ENCODE measurements around the gene DNMT3A.

DNMT3A gene

DNA sequence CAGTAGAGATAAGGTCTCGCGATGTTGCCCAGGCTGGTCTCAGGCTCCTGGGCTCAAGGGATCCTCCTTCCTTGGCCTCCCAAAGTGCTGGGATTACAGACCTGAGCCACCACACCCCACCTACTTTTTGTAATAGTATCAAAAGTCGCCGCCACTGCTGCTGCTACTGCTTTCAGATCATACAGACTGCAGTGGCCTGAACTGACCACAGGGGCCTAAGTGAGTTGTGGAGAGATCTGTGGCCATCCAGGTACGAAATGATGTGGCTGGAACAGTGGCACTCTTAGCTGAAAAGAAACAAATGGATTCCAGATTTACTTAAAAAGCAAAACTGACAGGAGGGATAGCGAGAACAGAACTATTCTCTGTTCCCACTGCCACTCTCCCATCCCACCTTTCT lies 140.5 kb downstream of the DNMT3A start:
- CTCF ChIA-PET = interaction anchor here (0.7 kb wide), 1 partner anchor 228 kb away, joined by 3 read pairs; no protein-coding TSS in a partner anchor
- TF ChIP-seq ELF4 (IDR thresholded peaks at IDR 0.05) (no peak), ZNF384 (IDR thresholded peaks at IDR 0.05) (no peak), ARNT (IDR thresholded peaks at IDR 0.05) (no peak), SP1 (IDR thresholded peaks at IDR 0.05) (no peak)
- peak; percentile 42 for DNase-seq (ENCODE audit: extremely low spot score)
- POLR2A ChIA-PET = no interaction called here

DNA sequence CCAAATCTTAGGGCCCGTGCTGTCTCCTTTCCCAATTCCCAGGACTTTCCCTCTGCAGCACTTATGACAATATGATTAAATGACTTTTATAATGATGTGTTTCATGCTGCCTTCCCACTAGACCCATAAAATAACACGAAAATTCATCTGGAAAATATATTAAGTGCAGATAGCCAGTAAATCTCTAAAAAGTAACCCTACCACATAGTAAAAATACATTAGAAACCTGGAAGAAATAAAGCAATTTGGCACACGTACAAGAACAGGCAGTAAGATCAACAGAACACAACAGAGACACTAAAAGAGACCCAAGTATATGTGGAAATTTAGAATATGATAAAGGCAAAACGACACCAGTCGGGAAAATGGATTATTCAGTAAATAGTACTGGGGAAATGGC lies 143.1 kb downstream of the DNMT3A start:
- TF ChIP-seq BHLHE40 (IDR thresholded peaks at IDR 0.05; ENCODE audit: borderline replicate concordance) (no peak), ARNT (IDR thresholded peaks at IDR 0.05) (no peak), SUZ12 (IDR thresholded peaks at IDR 0.05) (no peak), ZNF384 (IDR thresholded peaks at IDR 0.05) (no peak)
- ChIA-PET POLR2A (no interaction called here), CTCF (no interaction called here)
- DNase-seq (ENCODE audit: extremely low spot score) = no peak

GRCh38 chr2:25198209-25198525 lies 143.6 kb downstream of the DNMT3A start:
- ChIA-PET CTCF (interaction anchor here (2.8 kb wide), 1 partner anchor 32 kb away, joined by 15 read pairs; no protein-coding TSS in a partner anchor), POLR2A (no interaction called here)
- TF ChIP-seq PKNOX1 (IDR thresholded peaks at IDR 0.05) (no peak), NFRKB (IDR thresholded peaks at IDR 0.05) (no peak), TARDBP (IDR thresholded peaks at IDR 0.05) (no peak), ELF4 (IDR thresholded peaks at IDR 0.05) (no peak), L3MBTL2 (conservative IDR thresholded peaks at IDR 0.05) (no peak), BHLHE40 (IDR thresholded peaks at IDR 0.05; ENCODE audit: borderline replicate concordance) (no peak), CTBP1 (IDR thresholded peaks at IDR 0.05; ENCODE audit: borderline replicate concordance) (no peak), FOXM1 (IDR thresholded peaks at IDR 0.05; ENCODE audit: borderline replicate concordance) (no peak), HDGF (IDR thresholded peaks at IDR 0.05; ENCODE audit: borderline replicate concordance) (no peak), LEF1 (IDR thresholded peaks at IDR 0.05; ENCODE audit: borderline replicate concordance) (no peak), ZNF384 (IDR thresholded peaks at IDR 0.05) (no peak), SP1 (IDR thresholded peaks at IDR 0.05) (no peak), SUZ12 (IDR thresholded peaks at IDR 0.05) (no peak), ARNT (IDR thresholded peaks at IDR 0.05) (no peak), FOXA1 (IDR thresholded peaks at IDR 0.05) (no peak), FOXK2 (IDR thresholded peaks at IDR 0.05) (no peak)
- DNase-seq (ENCODE audit: extremely low spot score) = no peak

GRCh38 chr2:25197336-25198208 lies 144.2 kb downstream of the DNMT3A start:
- DNase-seq (ENCODE audit: extremely low spot score) = no peak
- no peak for TF ChIP-seq ARNT (IDR thresholded peaks at IDR 0.05)

GRCh38 chr2:25194576-25195122 lies 147.1 kb downstream of the DNMT3A start:
- POLR2A ChIA-PET = no interaction called here
- no peak for DNase-seq (ENCODE audit: extremely low spot score)
- CTCF ChIA-PET = interaction anchor here (0.6 to 3.0 kb wide), 3 partner anchors 28 to 219 kb away, joined by 3 to 12 read pairs (median 3); no protein-coding TSS in a partner anchor
- TF ChIP-seq ARNT (IDR thresholded peaks at IDR 0.05) (no peak), FOXK2 (IDR thresholded peaks at IDR 0.05) (no peak), ELF4 (IDR thresholded peaks at IDR 0.05) (no peak), CTBP1 (IDR thresholded peaks at IDR 0.05; ENCODE audit: borderline replicate concordance) (no peak), SP1 (IDR thresholded peaks at IDR 0.05) (no peak), HDGF (IDR thresholded peaks at IDR 0.05; ENCODE audit: borderline replicate concordance) (no peak), FOXA1 (IDR thresholded peaks at IDR 0.05) (no peak), PKNOX1 (IDR thresholded peaks at IDR 0.05) (no peak), TARDBP (IDR thresholded peaks at IDR 0.05) (no peak), LEF1 (IDR thresholded peaks at IDR 0.05; ENCODE audit: borderline replicate concordance) (no peak)

More at GRCh38 chr2:25197336-25198208, 144.2 kb downstream of the DNMT3A start:
- ChIA-PET POLR2A (no interaction called here), CTCF (interaction anchor here (0.6 to 2.8 kb wide), 3 partner anchors 32 to 772 kb away, joined by 3 to 15 read pairs (median 5); no protein-coding TSS in a partner anchor)

DNA sequence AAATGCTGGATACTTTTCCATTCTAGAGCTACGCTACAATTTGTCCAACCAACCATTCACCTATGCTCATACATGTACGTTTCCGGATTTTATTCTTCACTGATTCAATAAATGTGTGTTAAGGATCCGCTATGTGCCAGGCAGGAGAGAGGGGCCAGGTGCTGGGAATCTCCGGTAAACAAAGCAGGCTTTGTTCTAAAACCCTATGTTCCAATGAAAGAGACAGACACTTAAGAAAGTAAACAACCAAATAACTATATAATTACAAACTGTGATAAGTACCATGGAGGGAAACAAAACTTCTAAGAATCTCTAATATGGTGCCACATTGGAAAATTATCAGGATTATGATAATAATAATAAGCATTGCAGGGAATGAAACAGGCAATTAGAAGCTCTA lies 151.2 kb downstream of the DNMT3A start:
- ChIA-PET CTCF (no interaction called here), POLR2A (no interaction called here)
- TF ChIP-seq BHLHE40 (IDR thresholded peaks at IDR 0.05; ENCODE audit: borderline replicate concordance) (no peak), FOXM1 (IDR thresholded peaks at IDR 0.05; ENCODE audit: borderline replicate concordance) (no peak), TARDBP (IDR thresholded peaks at IDR 0.05) (no peak), L3MBTL2 (conservative IDR thresholded peaks at IDR 0.05) (no peak), ZNF384 (IDR thresholded peaks at IDR 0.05) (no peak), FOXA1 (IDR thresholded peaks at IDR 0.05) (no peak)
- DNase-seq (ENCODE audit: extremely low spot score) = no peak

GRCh38 chr2:25188405-25188804 lies 153.3 kb downstream of the DNMT3A start:
- CTCF ChIA-PET = no interaction called here

More at GRCh38 chr2:25188405-25188804, 153.3 kb downstream of the DNMT3A start:
- POLR2A ChIA-PET = no interaction called here
- no peak for TF ChIP-seq BHLHE40 (IDR thresholded peaks at IDR 0.05; ENCODE audit: borderline replicate concordance)
- TF ChIP-seq ARNT (IDR thresholded peaks at IDR 0.05) = no peak
- no peak for TF ChIP-seq TARDBP (IDR thresholded peaks at IDR 0.05)
- TF ChIP-seq LEF1 (IDR thresholded peaks at IDR 0.05; ENCODE audit: borderline replicate concordance) = no peak
- no peak for TF ChIP-seq FOXA1 (IDR thresholded peaks at IDR 0.05)
- no peak for TF ChIP-seq CTBP1 (IDR thresholded peaks at IDR 0.05; ENCODE audit: borderline replicate concordance)
- no peak for TF ChIP-seq L3MBTL2 (conservative IDR thresholded peaks at IDR 0.05)
- TF ChIP-seq ELF4 (IDR thresholded peaks at IDR 0.05) = no peak
- no peak for TF ChIP-seq ZNF384 (IDR thresholded peaks at IDR 0.05)
- no peak for TF ChIP-seq SP1 (IDR thresholded peaks at IDR 0.05)
- no peak for TF ChIP-seq NFRKB (IDR thresholded peaks at IDR 0.05)
- no peak for TF ChIP-seq HDGF (IDR thresholded peaks at IDR 0.05; ENCODE audit: borderline replicate concordance)
- no peak for TF ChIP-seq SUZ12 (IDR thresholded peaks at IDR 0.05)
- no peak for TF ChIP-seq FOXK2 (IDR thresholded peaks at IDR 0.05)
- no peak for DNase-seq (ENCODE audit: extremely low spot score)

All from HEK293T (cell line).